GM21717 (cell line): ENCODE measurements around the gene EPB41L4A.
"Not testable (repeated sequence)": the region's sequence is repeated elsewhere in the genome, so short reads cannot be mapped to it uniquely, and the experiment has no call there.

ENCODE experiments used
- ATAC-seq: cut with Tn5 transposase; IDR thresholded peaks from one replicate; pipeline ENCODE4 v1.9.1; 2021; ENCODE audit warnings: mild to moderate bottlenecking, moderate library complexity; ENCODE audit not compliant: unreplicated experiment

The EPB41L4A gene

DNA sequence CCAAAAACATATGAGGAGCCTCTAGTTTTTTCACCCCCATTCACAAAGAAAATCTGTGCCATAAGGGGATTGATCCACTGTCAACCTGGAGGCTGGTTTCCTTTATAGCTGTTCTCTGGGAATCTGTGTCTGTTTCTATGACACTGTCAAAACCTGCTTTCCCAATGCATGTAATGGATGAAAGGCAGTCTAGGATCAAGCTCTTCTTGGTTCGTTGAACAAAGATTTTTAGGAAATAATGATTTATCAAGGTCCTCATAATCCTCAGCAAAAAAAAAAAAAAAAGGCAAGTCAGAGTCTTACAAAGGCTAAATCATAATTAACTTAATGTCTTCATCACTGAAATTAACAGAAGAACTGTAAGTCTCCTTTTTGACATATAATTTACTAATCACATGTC lies 16.0 kb downstream of the EPB41L4A start:
- no peak for ATAC-seq

DNA sequence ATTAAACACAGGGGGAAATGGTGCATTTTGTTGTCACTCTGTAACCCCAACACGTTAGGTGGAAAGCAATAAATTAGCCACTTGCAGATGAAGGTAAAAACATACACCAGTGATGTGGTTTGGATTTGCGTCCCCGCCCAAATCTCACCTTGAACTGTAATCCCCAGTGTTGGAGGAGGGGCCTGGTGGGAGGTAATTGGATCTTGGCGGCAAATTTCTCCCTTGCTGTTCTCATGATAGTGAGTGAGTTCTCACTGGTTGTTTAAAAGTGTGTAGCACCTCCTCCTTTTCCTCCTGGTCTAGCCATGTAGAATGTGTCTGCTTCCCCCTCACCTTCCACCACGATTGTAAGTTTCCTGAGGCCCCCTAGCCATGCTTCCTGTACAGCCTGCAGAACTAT lies 17.2 kb downstream of the EPB41L4A start:
- ATAC-seq, result no peak

DNA sequence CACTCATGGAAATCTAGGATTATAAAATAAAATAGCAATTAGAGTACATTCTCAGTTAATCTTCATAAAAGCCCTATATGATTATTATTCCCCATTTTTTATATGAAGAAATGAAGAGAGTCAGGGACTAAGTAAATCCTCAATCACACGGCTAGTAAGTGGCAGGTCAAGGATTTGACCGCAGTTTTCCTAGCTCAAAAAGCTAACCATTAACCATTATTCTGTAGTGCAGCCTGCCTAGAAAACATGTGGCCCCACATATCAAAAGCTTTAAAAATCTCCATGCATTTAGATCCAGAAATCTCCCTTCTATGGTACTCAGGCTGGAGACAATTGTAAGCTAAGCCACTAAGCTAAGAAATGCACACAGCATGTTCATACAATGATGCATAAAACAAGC lies 21.4 kb downstream of the EPB41L4A start:
- ATAC-seq, result no peak

GRCh38 chr5:112396430-112396829 lies 22.6 kb downstream of the EPB41L4A start:
- ATAC-seq, result no peak

- ATAC-seq, result not testable (repeated sequence)
These were observed 23.8 kb downstream of the EPB41L4A start for GRCh38 chr5:112395299-112395698.

- ATAC-seq, result no peak
These were observed 28.8 kb downstream of the EPB41L4A start for GRCh38 chr5:112390327-112390726.

DNA sequence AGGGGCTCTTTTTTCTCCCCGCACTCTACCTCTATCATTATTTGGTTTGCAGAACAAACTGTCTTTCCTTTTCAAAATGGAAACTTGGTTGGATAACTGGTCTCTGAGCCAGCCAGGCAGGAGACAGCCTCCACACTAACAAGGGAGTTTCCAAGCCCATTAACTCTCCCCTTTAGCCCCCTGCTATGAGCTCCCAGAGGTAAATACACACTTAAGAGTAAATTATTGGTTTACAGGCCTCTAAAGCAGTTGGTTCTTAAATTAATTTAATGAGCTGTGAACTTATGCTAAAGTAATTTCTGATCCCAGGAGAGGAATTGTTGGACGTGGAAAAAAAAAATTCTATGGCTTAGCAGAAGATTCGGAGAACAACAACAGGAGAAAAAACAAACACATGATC lies 30.3 kb downstream of the EPB41L4A start:
- ATAC-seq, result no peak

- ATAC-seq, result no peak
These were observed 31.0 kb downstream of the EPB41L4A start for GRCh38 chr5:112388074-112388473.

- ATAC-seq, result no peak
These were observed 32.3 kb downstream of the EPB41L4A start for GRCh38 chr5:112386766-112387165.

- no peak for ATAC-seq
These were observed 33.1 kb downstream of the EPB41L4A start for GRCh38 chr5:112385969-112386368.

GRCh38 chr5:112385566-112385965 lies 33.5 kb downstream of the EPB41L4A start:
- ATAC-seq, result peak; percentile 82

DNA sequence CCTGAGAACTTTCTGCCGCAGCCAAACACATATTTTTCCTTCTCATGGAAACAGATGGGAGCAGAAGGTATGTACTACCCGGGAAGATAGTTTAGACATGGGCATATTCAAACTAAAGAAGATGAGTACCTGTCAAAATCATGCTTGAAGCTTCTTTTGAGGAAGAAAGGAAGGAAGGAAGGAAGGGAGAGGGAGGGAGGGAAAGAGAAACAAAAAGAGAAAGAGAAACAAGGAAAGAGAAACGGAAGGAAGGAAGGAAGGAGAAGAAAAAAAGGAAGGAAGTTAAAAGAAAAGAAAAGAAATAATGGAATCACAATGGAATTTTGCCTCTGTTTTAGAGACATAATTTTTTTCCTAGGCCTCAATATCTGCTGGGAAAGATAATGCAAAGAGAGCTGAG lies 34.6 kb downstream of the EPB41L4A start:
- no peak for ATAC-seq

- ATAC-seq, result no peak
These were observed 36.2 kb downstream of the EPB41L4A start for GRCh38 chr5:112382886-112383285.

DNA sequence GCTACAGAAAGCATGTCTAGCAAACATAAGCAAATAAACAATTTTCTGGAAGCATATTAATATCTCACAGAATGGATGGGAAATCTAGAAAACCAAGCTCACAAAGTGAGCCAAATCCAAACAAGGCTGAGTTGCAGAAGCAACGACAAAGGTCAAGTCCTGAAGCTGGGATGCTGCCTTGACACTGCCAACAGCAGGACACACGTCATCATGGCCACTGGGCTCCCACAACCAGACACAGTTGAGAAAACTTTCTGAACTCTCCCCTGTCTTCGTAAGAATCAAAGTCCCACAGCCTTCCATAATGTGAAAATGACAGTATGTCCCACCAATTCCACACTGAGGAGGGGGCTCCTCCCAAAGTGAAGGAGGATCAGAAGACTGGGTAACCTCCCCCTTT lies 37.6 kb downstream of the EPB41L4A start:
- ATAC-seq, result no peak

- ATAC-seq, result no peak
These were observed 39.3 kb downstream of the EPB41L4A start for GRCh38 chr5:112379542-112380325.

GRCh38 chr5:112374818-112375217 lies 44.3 kb downstream of the EPB41L4A start:
- ATAC-seq, result no peak

DNA sequence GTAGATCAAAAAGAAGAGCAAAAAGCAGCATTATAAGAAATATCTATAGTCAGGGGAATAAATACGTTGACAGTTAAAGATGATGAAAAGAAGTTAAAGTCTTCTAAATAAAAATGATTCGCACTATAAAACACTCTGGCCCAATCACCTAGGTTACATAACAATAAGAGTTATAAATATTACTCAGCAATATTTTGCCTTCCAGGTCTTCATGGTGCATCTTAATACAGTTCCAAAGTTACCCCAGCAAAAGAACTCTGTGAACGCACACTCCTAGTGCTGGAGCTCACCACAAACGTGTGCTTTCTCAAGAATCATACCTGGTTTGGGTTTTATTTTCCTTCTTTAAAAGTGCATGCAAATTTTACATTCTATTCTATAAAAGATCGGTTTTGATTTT lies 44.7 kb downstream of the EPB41L4A start:
- ATAC-seq, result no peak

- ATAC-seq, result no peak
These were observed 45.2 kb downstream of the EPB41L4A start for GRCh38 chr5:112373885-112374284.

DNA sequence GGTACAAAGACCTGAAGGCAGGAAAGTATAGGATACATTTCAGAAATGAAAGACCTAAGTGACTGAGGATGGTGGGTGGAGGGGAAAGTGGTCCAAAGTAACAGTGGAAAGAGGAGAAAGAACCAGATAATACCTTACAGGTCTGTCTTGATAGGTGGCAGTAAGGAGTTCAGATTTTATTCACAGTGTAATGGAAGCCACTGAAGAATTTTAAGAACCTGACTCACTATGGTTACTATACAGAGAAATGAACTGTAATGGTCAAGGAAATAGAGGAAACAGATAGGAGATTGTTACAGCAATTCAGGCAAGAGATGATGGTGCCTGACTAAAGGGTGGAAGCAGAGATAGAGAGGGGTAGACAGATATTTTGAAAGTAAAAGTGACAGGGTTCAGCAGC lies 46.5 kb downstream of the EPB41L4A start:
- no peak for ATAC-seq

DNA sequence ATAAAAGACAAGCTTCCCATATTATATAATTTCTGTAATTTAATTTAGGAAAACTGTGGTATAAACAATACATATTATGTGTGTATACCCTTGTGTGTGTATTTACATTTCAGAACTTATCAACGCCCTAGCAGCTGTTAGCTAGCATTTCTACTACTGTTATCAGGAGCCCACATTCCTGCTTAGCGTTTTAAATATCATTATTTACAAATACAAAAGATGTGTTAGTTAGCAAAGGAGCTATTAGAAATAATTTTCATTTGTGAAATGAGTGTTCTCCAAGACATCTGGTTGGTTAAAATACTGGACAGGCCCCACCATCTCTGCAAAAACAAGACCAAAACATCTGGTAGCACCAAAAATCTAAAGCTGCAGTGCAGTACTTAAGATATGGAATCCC lies 48.0 kb downstream of the EPB41L4A start:
- ATAC-seq, result no peak

GRCh38 chr5:112367400-112367799 lies 51.7 kb downstream of the EPB41L4A start:
- ATAC-seq, result no peak

- no peak for ATAC-seq
These were observed 52.1 kb downstream of the EPB41L4A start for GRCh38 chr5:112366987-112367386.

GRCh38 chr5:112360740-112361139 lies 58.3 kb downstream of the EPB41L4A start:
- ATAC-seq, result not testable (repeated sequence)
